ENCODE measurements around the gene ZNF441. TPM values are rescaled to one million over a fixed set of nuclear protein-coding genes. Genes with fewer than 3 reads are reported as not detected.

Gene ZNF441
- total and polyA plus RNA-seq, 2 of the 13 experiments (the other 11 are each of a cell fraction or from before 2014, with no cell fraction given), result 2.8 to 10.0 TPM

- TF ChIP-seq, protein P1, sequence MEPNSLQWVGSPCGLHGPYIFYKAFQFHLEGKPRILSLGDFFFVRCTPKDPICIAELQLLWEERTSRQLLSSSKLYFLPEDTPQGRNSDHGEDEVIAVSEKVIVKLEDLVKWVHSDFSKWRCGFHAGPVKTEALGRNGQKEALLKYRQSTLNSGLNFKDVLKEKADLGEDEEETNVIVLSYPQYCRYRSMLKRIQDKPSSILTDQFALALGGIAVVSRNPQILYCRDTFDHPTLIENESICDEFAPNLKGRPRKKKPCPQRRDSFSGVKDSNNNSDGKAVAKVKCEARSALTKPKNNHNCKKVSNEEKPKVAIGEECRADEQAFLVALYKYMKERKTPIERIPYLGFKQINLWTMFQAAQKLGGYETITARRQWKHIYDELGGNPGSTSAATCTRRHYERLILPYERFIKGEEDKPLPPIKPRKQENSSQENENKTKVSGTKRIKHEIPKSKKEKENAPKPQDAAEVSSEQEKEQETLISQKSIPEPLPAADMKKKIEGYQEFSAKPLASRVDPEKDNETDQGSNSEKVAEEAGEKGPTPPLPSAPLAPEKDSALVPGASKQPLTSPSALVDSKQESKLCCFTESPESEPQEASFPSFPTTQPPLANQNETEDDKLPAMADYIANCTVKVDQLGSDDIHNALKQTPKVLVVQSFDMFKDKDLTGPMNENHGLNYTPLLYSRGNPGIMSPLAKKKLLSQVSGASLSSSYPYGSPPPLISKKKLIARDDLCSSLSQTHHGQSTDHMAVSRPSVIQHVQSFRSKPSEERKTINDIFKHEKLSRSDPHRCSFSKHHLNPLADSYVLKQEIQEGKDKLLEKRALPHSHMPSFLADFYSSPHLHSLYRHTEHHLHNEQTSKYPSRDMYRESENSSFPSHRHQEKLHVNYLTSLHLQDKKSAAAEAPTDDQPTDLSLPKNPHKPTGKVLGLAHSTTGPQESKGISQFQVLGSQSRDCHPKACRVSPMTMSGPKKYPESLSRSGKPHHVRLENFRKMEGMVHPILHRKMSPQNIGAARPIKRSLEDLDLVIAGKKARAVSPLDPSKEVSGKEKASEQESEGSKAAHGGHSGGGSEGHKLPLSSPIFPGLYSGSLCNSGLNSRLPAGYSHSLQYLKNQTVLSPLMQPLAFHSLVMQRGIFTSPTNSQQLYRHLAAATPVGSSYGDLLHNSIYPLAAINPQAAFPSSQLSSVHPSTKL (CRISPR knock-in tag; IDR thresholded peaks at IDR 0.05), result 0 out of 2 replicates have a peak, but pooled peaks have one; percentile 55
- TF ChIP-seq, protein P2, sequence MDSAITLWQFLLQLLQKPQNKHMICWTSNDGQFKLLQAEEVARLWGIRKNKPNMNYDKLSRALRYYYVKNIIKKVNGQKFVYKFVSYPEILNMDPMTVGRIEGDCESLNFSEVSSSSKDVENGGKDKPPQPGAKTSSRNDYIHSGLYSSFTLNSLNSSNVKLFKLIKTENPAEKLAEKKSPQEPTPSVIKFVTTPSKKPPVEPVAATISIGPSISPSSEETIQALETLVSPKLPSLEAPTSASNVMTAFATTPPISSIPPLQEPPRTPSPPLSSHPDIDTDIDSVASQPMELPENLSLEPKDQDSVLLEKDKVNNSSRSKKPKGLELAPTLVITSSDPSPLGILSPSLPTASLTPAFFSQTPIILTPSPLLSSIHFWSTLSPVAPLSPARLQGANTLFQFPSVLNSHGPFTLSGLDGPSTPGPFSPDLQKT (CRISPR knock-in tag; IDR thresholded peaks at IDR 0.05; ENCODE audit: borderline replicate concordance), result no peak
- TF ChIP-seq NCOA1 (CRISPR knock-in tag; IDR thresholded peaks at IDR 0.05) (0 out of 2 replicates have a peak, but pooled peaks have one; percentile 30), BRCA1 (CRISPR knock-in tag; IDR thresholded peaks at IDR 0.05) (no peak), CEBPG (CRISPR knock-in tag; IDR thresholded peaks at IDR 0.05) (no peak), ZNF230 (CRISPR knock-in tag; IDR thresholded peaks at IDR 0.05) (peak; percentile 65; the same call in 1 of the 2 replicates), KDM1A (CRISPR knock-in tag; IDR thresholded peaks at IDR 0.05) (no peak), DR1 (CRISPR knock-in tag; IDR thresholded peaks at IDR 0.05) (no peak), SNAI1 (CRISPR knock-in tag; IDR thresholded peaks at IDR 0.05; ENCODE audit: borderline replicate concordance) (0 out of 2 replicates have a peak, but pooled peaks have one; percentile 32), GLI4 (CRISPR knock-in tag; IDR thresholded peaks at IDR 0.05; ENCODE audit: borderline replicate concordance) (peak; percentile 46; the same call in 1 of the 2 replicates), HNRNPL (IDR thresholded peaks at IDR 0.05; ENCODE audit: low read depth, low read length) (no peak), PHB2 (IDR thresholded peaks at IDR 0.05; ENCODE audit: partially characterized antibody) (no peak), CBX2 (IDR thresholded peaks at IDR 0.05; ENCODE audit: low read depth, low read length) (no peak), CBX2 (CRISPR knock-in tag; IDR thresholded peaks at IDR 0.05; ENCODE audit: low read depth) (no peak), ZSCAN30 (CRISPR knock-in tag; IDR thresholded peaks at IDR 0.05) (no peak), BORCS8-MEF2B (CRISPR knock-in tag; IDR thresholded peaks at IDR 0.05) (peak; percentile 54), CREB3 (CRISPR knock-in tag; IDR thresholded peaks at IDR 0.05) (no peak), CBFB (CRISPR knock-in tag; IDR thresholded peaks at IDR 0.05) (0 out of 2 replicates have a peak, but pooled peaks have one; percentile 17), ZMYM4 (CRISPR knock-in tag; IDR thresholded peaks at IDR 0.05) (peak; percentile 63; the same call in 1 of the 2 replicates)
- TF ChIP-seq, protein P3, sequence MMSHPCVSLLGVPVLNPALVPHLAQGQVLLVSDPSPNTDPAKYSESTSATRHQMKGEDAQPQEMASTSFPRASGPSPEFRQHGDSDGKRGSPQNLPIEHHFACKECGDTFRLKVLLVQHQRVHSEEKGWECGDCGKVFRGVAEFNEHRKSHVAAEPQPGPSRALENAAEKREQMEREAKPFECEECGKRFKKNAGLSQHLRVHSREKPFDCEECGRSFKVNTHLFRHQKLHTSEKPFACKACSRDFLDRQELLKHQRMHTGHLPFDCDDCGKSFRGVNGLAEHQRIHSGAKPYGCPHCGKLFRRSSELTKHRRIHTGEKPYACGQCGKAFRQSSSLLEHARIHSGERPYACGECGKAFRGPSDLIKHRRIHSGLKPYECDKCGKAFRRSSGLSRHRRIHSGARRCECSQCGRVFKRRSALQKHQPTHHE (CRISPR knock-in tag; IDR thresholded peaks at IDR 0.05; ENCODE audit: borderline replicate concordance), result peak; percentile 32; the same call in 1 of the 2 replicates
- TF ChIP-seq, protein P4, sequence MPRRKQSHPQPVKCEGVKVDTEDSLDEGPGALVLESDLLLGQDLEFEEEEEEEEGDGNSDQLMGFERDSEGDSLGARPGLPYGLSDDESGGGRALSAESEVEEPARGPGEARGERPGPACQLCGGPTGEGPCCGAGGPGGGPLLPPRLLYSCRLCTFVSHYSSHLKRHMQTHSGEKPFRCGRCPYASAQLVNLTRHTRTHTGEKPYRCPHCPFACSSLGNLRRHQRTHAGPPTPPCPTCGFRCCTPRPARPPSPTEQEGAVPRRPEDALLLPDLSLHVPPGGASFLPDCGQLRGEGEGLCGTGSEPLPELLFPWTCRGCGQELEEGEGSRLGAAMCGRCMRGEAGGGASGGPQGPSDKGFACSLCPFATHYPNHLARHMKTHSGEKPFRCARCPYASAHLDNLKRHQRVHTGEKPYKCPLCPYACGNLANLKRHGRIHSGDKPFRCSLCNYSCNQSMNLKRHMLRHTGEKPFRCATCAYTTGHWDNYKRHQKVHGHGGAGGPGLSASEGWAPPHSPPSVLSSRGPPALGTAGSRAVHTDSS (CRISPR knock-in tag; conservative IDR thresholded peaks at IDR 0.05), result no peak
Measured at GRCh38 chr19:11766597-11767591, at the start of gene ZNF441 (continued).

Measured in HepG2 (cell line).